Keratinocyte (primary cell): ENCODE data around the gene CACNA1B. TPM values are rescaled to one million over a fixed set of nuclear protein-coding genes. Genes with fewer than 3 reads are reported as not detected.

Experiments used
- DNase-seq: peaks from one replicate; pipeline ENCODE4 v3.0.0-alpha.2; 2011; ENCODE audit warnings: low read depth, missing footprints, low spot score
- FAIRE-seq: peaks from 2 replicates; lab custom pipeline; 2011; peaks lifted over from hg19 to GRCh38; lab: Jason Lieb, UNC
- H2AFZ ChIP-seq: 2 replicates; pipeline ENCODE4 v1.6.0; 2012; ENCODE audit warnings: low read length, control low read depth, inconsistent platforms; ENCODE audit not compliant: control insufficient read depth
- H3K27ac ChIP-seq: 2 replicates; pipeline ENCODE4 v1.5.1; 2011; ENCODE audit warnings: low read length; ENCODE audit not compliant: control insufficient read depth, insufficient read depth
- H3K27me3 ChIP-seq: 3 replicates; pipeline ENCODE4 v1.6.0; 2011; ENCODE audit warnings: low read length; ENCODE audit not compliant: control insufficient read depth, insufficient read depth; ENCODE audit errors: extremely low read depth
- H3K36me3 ChIP-seq, 2 experiments: 2 replicates in 1 of 2; 3 replicates in 1 of 2; pipeline ENCODE4 v1.5.1; 2011; ENCODE audit warnings: low read length in 2 of 2, mild to moderate bottlenecking in 1 of 2; ENCODE audit not compliant: control insufficient read depth in 2 of 2, insufficient read depth in 2 of 2; ENCODE audit errors: extremely low read depth in 1 of 2
- H3K4me1 ChIP-seq: 3 replicates; pipeline ENCODE4 v1.5.1; 2011; ENCODE audit warnings: low read length; ENCODE audit not compliant: control insufficient read depth, insufficient read depth; ENCODE audit errors: extremely low read depth
- H3K4me2 ChIP-seq: 3 replicates; pipeline ENCODE4 v1.6.0; 2011; ENCODE audit warnings: low read depth, low read length; ENCODE audit not compliant: control insufficient read depth, insufficient read depth; ENCODE audit errors: extremely low read depth
- H3K4me3 ChIP-seq, 3 experiments: fragments of 200-600 bp in 1 of 3; sonication (generic) in 1 of 3; 2 replicates in 2 of 3; 3 replicates in 1 of 3; pipeline ENCODE4 v1.5.1; 2011 to 2016; ENCODE audit warnings: low read length in 3 of 3, mild to moderate bottlenecking in 3 of 3, control low read depth in 2 of 3, inconsistent platforms in 1 of 3, low read depth in 1 of 3, mixed read lengths in 1 of 3, mixed run types in 1 of 3, moderate library complexity in 1 of 3; ENCODE audit not compliant: control insufficient read depth in 2 of 3, insufficient read depth in 2 of 3; ENCODE audit errors: extremely low read depth in 1 of 3
- H3K79me2 ChIP-seq: 2 replicates; pipeline ENCODE4 v1.6.0; 2012; ENCODE audit warnings: low read length; ENCODE audit not compliant: control insufficient read depth, insufficient read depth
- H3K9ac ChIP-seq: 3 replicates; pipeline ENCODE4 v1.6.0; 2011; ENCODE audit warnings: low read length; ENCODE audit not compliant: control insufficient read depth, insufficient read depth; ENCODE audit errors: extremely low read depth
- H3K9me1 ChIP-seq: 3 replicates; pipeline ENCODE4 v1.6.0; 2011; ENCODE audit warnings: low read length; ENCODE audit not compliant: control insufficient read depth, insufficient read depth; ENCODE audit errors: extremely low read depth
- H3K9me3 ChIP-seq: 2 replicates; pipeline ENCODE4 v1.5.1; 2012; ENCODE audit warnings: low read depth, low read length; ENCODE audit not compliant: control insufficient read depth
- H4K20me1 ChIP-seq: 3 replicates; pipeline ENCODE4 v1.6.0; 2011; ENCODE audit warnings: low read length; ENCODE audit not compliant: control insufficient read depth, insufficient read depth; ENCODE audit errors: extremely low read depth
- EZH2 ChIP-seq: IDR thresholded peaks from one replicate; pipeline ENCODE4 v1.6.1; 2012; ENCODE audit warnings: inconsistent platforms, mild to moderate bottlenecking, low read length, moderate library complexity
- dilution Hi-C: fragments of 300-500 bp; cut with MboI; formaldehyde crosslinking; loops from one replicate; pipeline ENCODE4 v1.7.0; 2020; ENCODE audit warnings: low sequenced_read_pairs; ENCODE audit not compliant: extremely low pct_ligation_motif_present
- polyA plus RNA-seq, 5 experiments: library from polyadenylated mRNA; depleted of rRNA in 3 of 5; stranded (reverse) in 3 of 5; stranded (forward) in 1 of 5; unstranded in 1 of 5; fragments of >200 nt; gene quantifications; 1 replicate in 1 of 5; 2 replicates in 3 of 5; 3 replicates in 1 of 5; pipeline versions ENCODE4 v1.2.1 to v1.2.3, GENCODE V29; 2011 to 2012; ENCODE audit warnings: missing spikeins in 2 of 5, low read depth in 1 of 5, low replicate concordance in 1 of 5
- TF ChIP-seq, protein P1 (sequence below), 3 experiments: IDR thresholded peaks in 1 of 3; conservative IDR thresholded peaks in 1 of 3; optimal IDR thresholded peaks in 1 of 3; 2 replicates in 2 of 3; 3 replicates in 1 of 3; pipeline versions ENCODE3 to v1.5.1; 2011; ENCODE audit warnings: low read length in 3 of 3, mild to moderate bottlenecking in 3 of 3, moderate library complexity in 2 of 3, control low read depth in 1 of 3, inconsistent platforms in 1 of 3; ENCODE audit not compliant: insufficient read depth in 2 of 3; ENCODE audit errors: extremely low read depth in 1 of 3

The CACNA1B gene
- polyA plus RNA-seq, 1 donor (not counting 4 experiments of a cell fraction or from before 2014, with no cell fraction given), result 0.01 TPM

DNA sequence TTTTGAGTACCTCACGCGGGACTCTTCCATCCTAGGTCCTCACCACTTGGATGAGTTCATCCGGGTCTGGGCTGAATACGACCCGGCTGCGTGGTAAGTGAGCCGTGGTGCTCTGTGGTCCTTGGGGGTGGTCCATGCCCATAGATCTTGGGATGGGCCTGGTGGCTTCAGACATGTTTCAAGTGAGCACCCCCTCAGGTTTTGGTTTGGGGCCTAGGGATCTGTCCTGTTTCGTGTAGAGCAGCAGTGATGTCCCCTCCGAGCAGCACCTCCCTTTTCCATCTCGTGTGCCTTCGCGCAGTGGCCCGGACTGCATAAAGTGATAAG is 218.9 kb downstream of the CACNA1B start:
- no peaks in the 10 kb centered on the region for H3K79me2 ChIP-seq
- H3K4me2 ChIP-seq, result no peak overlapping the region
- no peaks in the 10 kb centered on the region for H3K9me1 ChIP-seq
- no peaks in the 10 kb centered on the region for H4K20me1 ChIP-seq
- FAIRE-seq, result no peak
- no peak overlapping the region for H3K4me3 ChIP-seq
- no peaks in the 10 kb centered on the region for H3K4me1 ChIP-seq
- H3K9ac ChIP-seq, result no peak overlapping the region
- H3K27ac ChIP-seq, result no peak overlapping the region
- TF ChIP-seq, protein P1, sequence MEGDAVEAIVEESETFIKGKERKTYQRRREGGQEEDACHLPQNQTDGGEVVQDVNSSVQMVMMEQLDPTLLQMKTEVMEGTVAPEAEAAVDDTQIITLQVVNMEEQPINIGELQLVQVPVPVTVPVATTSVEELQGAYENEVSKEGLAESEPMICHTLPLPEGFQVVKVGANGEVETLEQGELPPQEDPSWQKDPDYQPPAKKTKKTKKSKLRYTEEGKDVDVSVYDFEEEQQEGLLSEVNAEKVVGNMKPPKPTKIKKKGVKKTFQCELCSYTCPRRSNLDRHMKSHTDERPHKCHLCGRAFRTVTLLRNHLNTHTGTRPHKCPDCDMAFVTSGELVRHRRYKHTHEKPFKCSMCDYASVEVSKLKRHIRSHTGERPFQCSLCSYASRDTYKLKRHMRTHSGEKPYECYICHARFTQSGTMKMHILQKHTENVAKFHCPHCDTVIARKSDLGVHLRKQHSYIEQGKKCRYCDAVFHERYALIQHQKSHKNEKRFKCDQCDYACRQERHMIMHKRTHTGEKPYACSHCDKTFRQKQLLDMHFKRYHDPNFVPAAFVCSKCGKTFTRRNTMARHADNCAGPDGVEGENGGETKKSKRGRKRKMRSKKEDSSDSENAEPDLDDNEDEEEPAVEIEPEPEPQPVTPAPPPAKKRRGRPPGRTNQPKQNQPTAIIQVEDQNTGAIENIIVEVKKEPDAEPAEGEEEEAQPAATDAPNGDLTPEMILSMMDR (optimal IDR thresholded peaks at IDR 0.05 in 1 of 3, IDR thresholded peaks at IDR 0.05 in 1 of 3, conservative IDR thresholded peaks at IDR 0.05 in 1 of 3; ENCODE audit: extremely low read depth in 1 of 3, insufficient read depth in 2 of 3, low read length in 3 of 3), result no peak
- no peak for TF ChIP-seq EZH2
- no peak for DNase-seq
- no peaks in the 10 kb centered on the region for H3K27me3 ChIP-seq
- dilution Hi-C loops, result no loop called here
- no peak overlapping the region for H2AFZ ChIP-seq
- H3K36me3 ChIP-seq, result no peaks in the 10 kb centered on the region
- peaks cover 2% of the 10 kb centered on the region for H3K9me3 ChIP-seq

DNA sequence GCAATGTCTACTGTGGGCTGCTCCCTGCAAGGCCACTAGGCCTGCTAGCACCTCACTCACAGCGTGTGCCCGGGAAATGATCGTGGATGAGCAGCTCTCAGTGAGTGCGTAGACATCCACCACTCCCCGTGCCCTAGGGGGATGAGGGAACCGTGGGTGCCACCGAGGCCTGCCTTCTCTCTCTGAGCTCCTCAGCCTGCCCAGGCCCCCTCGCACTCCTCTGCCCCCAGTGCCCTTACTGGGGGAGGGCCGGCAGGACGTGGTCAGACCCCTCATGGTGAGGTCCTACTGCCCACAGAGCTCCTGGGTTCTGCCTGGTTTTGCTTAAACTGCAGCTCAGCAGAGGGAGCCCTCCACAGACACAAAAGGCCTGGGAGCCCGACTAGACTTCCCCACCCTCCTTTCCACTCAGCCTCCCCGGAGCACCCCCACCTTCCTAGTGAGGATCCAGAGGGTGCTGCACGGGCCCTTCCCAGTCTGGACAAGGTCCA is 220.0 kb downstream of the CACNA1B start:
- no peaks in the 10 kb centered on the region for H3K4me1 ChIP-seq
- no peak overlapping the region for H3K4me3 ChIP-seq
- no peaks in the 10 kb centered on the region for H3K36me3 ChIP-seq
- H3K9me1 ChIP-seq, result no peaks in the 10 kb centered on the region
- no peak for FAIRE-seq
- H4K20me1 ChIP-seq, result no peaks in the 10 kb centered on the region
- no peak overlapping the region for H3K4me2 ChIP-seq
- peaks cover 2% of the 10 kb centered on the region for H3K9me3 ChIP-seq
- TF ChIP-seq, protein P1 (optimal IDR thresholded peaks at IDR 0.05 in 1 of 3, IDR thresholded peaks at IDR 0.05 in 1 of 3, conservative IDR thresholded peaks at IDR 0.05 in 1 of 3; ENCODE audit: extremely low read depth in 1 of 3, insufficient read depth in 2 of 3, low read length in 3 of 3), result no peak
- no peak for TF ChIP-seq EZH2
- no peak overlapping the region for H3K27ac ChIP-seq
- no peak overlapping the region for H2AFZ ChIP-seq
- no peaks in the 10 kb centered on the region for H3K79me2 ChIP-seq
- DNase-seq, result no peak
- no peaks in the 10 kb centered on the region for H3K27me3 ChIP-seq
- dilution Hi-C loops, result no loop called here
- no peak overlapping the region for H3K9ac ChIP-seq
